ENCODE data around the gene C1QA.

C1QA gene

GRCh38 chr1:22676916-22677583, 40.6 kb downstream of the C1QA start:
- DNase-seq, result no peak

- no peak for DNase-seq
These were observed 41.8 kb downstream of the C1QA start for GRCh38 chr1:22677931-22678896.

- DNase-seq, result no peak
These were observed 44.3 kb downstream of the C1QA start for GRCh38 chr1:22680726-22681125.

- DNase-seq, result no peak
These were observed 45.3 kb downstream of the C1QA start for GRCh38 chr1:22681556-22682276.

GRCh38 chr1:22683547-22683946, 47.1 kb downstream of the C1QA start:
- DNase-seq, result no peak

- no peak for DNase-seq
These were observed 49.2 kb downstream of the C1QA start for GRCh38 chr1:22685591-22686059.

- no peak for DNase-seq
These were observed 50.8 kb downstream of the C1QA start for GRCh38 chr1:22687191-22687590.

GRCh38 chr1:22688466-22688865, 52.0 kb downstream of the C1QA start:
- no peak for DNase-seq

Data from fibroblast of skin of right biceps (primary cell).